ENCODE results near the gene AMPD3.

DNA sequence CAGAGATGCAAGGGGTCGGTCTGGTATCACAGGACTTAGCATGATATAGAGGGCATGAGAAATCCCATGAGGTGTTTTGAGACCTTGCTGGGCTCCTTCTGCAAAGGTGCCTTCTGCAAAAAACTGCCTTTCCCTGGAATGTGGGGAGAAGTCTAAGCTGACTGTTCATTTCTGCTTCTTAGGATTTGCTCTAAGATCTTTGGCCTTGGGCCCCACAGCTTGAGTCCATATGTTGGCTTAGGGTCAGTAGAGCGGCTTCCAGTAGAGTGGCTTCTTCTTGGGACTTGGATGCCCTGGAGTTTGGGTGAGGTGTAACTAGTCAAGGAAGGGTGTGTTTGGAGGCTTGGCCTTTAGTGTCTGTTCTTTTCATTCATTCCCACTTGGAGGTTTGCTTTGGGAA, 37.0 kb downstream of the AMPD3 start:
- TF ChIP-seq CTCF (IDR thresholded peaks at IDR 0.05 in 4 of 5, conservative IDR thresholded peaks at IDR 0.05 in 1 of 5) (no peak), POLR2A (IDR thresholded peaks at IDR 0.05) (no peak)
